HTR-8/SVneo (cell line): ENCODE results near the gene CATSPERD.
"Not testable (repeated sequence)": the region's sequence is repeated elsewhere in the genome, so short reads cannot be mapped to it uniquely, and the experiment has no call there.

Source experiments
- DNase-seq: peaks from one replicate; pipeline ENCODE4 v3.0.0; 2011; ENCODE audit warnings: low spot score, mixed read lengths; ENCODE audit not compliant: insufficient read length
- FAIRE-seq: peaks from 2 replicates; lab custom pipeline; 2011; peaks lifted over from hg19 to GRCh38; lab: Jason Lieb, UNC

Gene CATSPERD

GRCh38 chr19:5697022-5697889 lies 23.2 kb upstream of the CATSPERD start:
- FAIRE-seq: no peak
- no peak for DNase-seq

GRCh38 chr19:5697890-5698634 lies 22.4 kb upstream of the CATSPERD start:
- DNase-seq (no peak), FAIRE-seq (no peak)

GRCh38 chr19:5698635-5699422 lies 21.6 kb upstream of the CATSPERD start:
- no peak for FAIRE-seq
- DNase-seq: no peak

- DNase-seq (no peak), FAIRE-seq (no peak)
These were observed 19.9 kb upstream of the CATSPERD start for GRCh38 chr19:5700455-5701092.

GRCh38 chr19:5702053-5702410 lies 18.4 kb upstream of the CATSPERD start:
- not testable (repeated sequence) for FAIRE-seq, DNase-seq

GRCh38 chr19:5703819-5704818 lies 16.3 kb upstream of the CATSPERD start:
- DNase-seq: no peak
- no peak for FAIRE-seq

GRCh38 chr19:5705552-5705951 lies 14.9 kb upstream of the CATSPERD start:
- no peak for DNase-seq
- FAIRE-seq: no peak

GRCh38 chr19:5706876-5707573 lies 13.4 kb upstream of the CATSPERD start:
- FAIRE-seq (no peak), DNase-seq (no peak)

GRCh38 chr19:5707576-5708575 lies 12.6 kb upstream of the CATSPERD start:
- FAIRE-seq (no peak), DNase-seq (no peak)

- DNase-seq (no peak), FAIRE-seq (no peak)
These were observed 9.4 kb upstream of the CATSPERD start for GRCh38 chr19:5711025-5711424.

- no peak for FAIRE-seq
- no peak for DNase-seq
These were observed 8.7 kb upstream of the CATSPERD start for GRCh38 chr19:5711713-5712161.

GRCh38 chr19:5713228-5713627 lies 7.2 kb upstream of the CATSPERD start:
- DNase-seq (no peak), FAIRE-seq (no peak)

- no peak for DNase-seq
- no peak for FAIRE-seq
These were observed 5.6 kb upstream of the CATSPERD start for GRCh38 chr19:5714816-5715215.

GRCh38 chr19:5717215-5717935 lies 3.1 kb upstream of the CATSPERD start:
- DNase-seq (no peak), FAIRE-seq (no peak)

GRCh38 chr19:5718037-5718578 lies 2.3 kb upstream of the CATSPERD start:
- FAIRE-seq (no peak), DNase-seq (no peak)

GRCh38 chr19:5718579-5719273 lies 1.7 kb upstream of the CATSPERD start:
- DNase-seq: peak; percentile 28
- FAIRE-seq: no peak
